A673 (cell line): ENCODE measurements around the gene MLLT6. TPM values are rescaled to one million over a fixed set of nuclear protein-coding genes. Genes with fewer than 3 reads are reported as not detected.
"Not testable (repeated sequence)": the region's sequence is repeated elsewhere in the genome, so short reads cannot be mapped to it uniquely, and the experiment has no call there.

Source experiments
- BruUV-seq: library from RNA; stranded (reverse); fragments of 400-500 nt; replicated peaks from 2 replicates; lab custom pipeline; 2021; lab: Mats Ljungman, UMichigan
- CTCF ChIA-PET: fragments of 300-600 bp; sonication (Branson Sonifier 250); formaldehyde crosslinking; loops from one replicate; lab custom pipeline; 2022; ENCODE audit warnings: antibody characterized with exemption; lab: Charles Lee
- POLR2A ChIA-PET: fragments of 300-600 bp; sonication (Branson Sonifier 250); formaldehyde crosslinking; loops from one replicate; lab custom pipeline; 2022; ENCODE audit warnings: antibody characterized with exemption; ENCODE audit not compliant: low non-redundant PET; lab: Charles Lee
- DNase-seq: peaks from one replicate; pipeline ENCODE4 v3.0.0-alpha.2; 2015; ENCODE audit warnings: low spot score
- H3K27ac ChIP-seq: fragments of 200-600 bp; sonication (generic); 2 replicates; pipeline ENCODE4 v1.5.1; 2016; ENCODE audit warnings: mixed run types, low read depth, mild to moderate bottlenecking, mixed read lengths, antibody characterized with exemption, low read length; ENCODE audit not compliant: poor library complexity, severe bottlenecking
- H3K27me3 ChIP-seq: fragments of 200-600 bp; sonication (generic); replicated peaks from 2 replicates; pipeline ENCODE4 v1.6.1; 2017; ENCODE audit warnings: mixed run types, low read depth, mild to moderate bottlenecking, mixed read lengths, antibody characterized with exemption, low read length; ENCODE audit not compliant: insufficient read depth, poor library complexity
- H3K36me3 ChIP-seq: fragments of 200-600 bp; sonication (generic); 2 replicates; pipeline ENCODE4 v1.6.1; 2016; ENCODE audit warnings: mixed run types, mild to moderate bottlenecking, mixed read lengths, antibody characterized with exemption, low read length; ENCODE audit not compliant: insufficient read depth, poor library complexity, severe bottlenecking
- H3K4me1 ChIP-seq: fragments of 200-600 bp; sonication (generic); 2 replicates; pipeline ENCODE4 v1.6.1; 2017; ENCODE audit warnings: mixed run types, mild to moderate bottlenecking, mixed read lengths, antibody characterized with exemption, low read length; ENCODE audit not compliant: insufficient read depth, poor library complexity, severe bottlenecking
- H3K4me3 ChIP-seq: fragments of 200-600 bp; sonication (generic); 2 replicates; pipeline ENCODE4 v1.5.1; 2016; ENCODE audit warnings: low read depth, mixed run types, mild to moderate bottlenecking, mixed read lengths, low read length; ENCODE audit not compliant: poor library complexity, severe bottlenecking
- H3K9me3 ChIP-seq: fragments of 200-600 bp; sonication (generic); 2 replicates; pipeline ENCODE4 v1.6.1; 2016; ENCODE audit warnings: mixed run types, low read depth, mild to moderate bottlenecking, mixed read lengths, antibody characterized with exemption, low read length; ENCODE audit not compliant: poor library complexity, severe bottlenecking
- CTCF ChIP-seq: fragments of 300-800, 200-600 bp; sonication (generic); conservative IDR thresholded peaks from 2 replicates; pipeline ENCODE4 v1.5.1; 2017; ENCODE audit warnings: low read depth, mild to moderate bottlenecking, antibody characterized with exemption, low read length, moderate library complexity, mixed read lengths
- EZH2 ChIP-seq: fragments of 200-600 bp; sonication (generic); IDR thresholded peaks from 2 replicates; pipeline ENCODE4 v1.6.1; 2017; ENCODE audit warnings: borderline replicate concordance, low read depth, mild to moderate bottlenecking, mixed read lengths, antibody characterized with exemption, low read length; ENCODE audit not compliant: poor library complexity, severe bottlenecking
- intact Hi-C: fragments of 100-400 bp; cut with micrococcal nuclease; formaldehyde crosslinking; loops from one replicate; pipeline ENCODE4 v1.10.0; 2022; ENCODE audit not compliant: unreplicated experiment
- total RNA-seq: library from RNA; stranded (reverse); gene quantifications from 2 replicates; pipeline ENCODE4 v1.2.3, GENCODE V29; 2021

MLLT6 gene
- total RNA-seq, 1 experiment from 2014 or later, result 41.4 TPM

DNA sequence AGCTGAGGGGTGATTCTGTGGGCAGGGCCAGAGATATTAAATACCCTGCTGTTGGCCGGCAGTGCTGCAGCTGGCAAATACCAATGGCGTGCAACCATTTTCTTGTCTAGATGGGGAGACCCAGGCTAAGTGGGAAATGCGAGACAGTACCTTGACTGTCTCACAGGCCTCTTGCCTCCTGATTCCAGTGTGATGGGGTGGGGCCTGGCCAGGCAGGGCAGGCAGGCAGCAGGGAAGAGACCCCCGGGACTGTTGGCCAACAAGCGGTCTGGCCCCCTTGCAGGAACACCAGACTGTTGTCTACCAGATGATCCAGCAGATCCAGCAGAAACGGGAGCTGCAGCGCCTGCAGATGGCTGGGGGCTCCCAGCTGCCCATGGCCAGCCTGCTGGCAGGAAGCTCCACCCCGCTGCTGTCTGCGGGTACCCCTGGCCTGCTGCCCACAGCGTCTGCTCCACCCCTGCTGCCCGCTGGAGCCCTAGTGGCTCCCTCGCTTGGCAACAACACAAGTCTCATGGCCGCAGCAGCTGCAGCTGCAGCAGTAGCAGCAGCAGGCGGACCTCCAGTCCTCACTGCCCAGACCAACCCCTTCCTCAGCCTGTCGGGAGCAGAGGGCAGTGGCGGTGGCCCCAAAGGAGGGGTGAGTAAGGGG is 19.4 kb downstream of the MLLT6 start:
- no peaks in the 10 kb centered on the region for H3K27me3 ChIP-seq
- H3K36me3 ChIP-seq, result no peaks in the 10 kb centered on the region
- H3K4me3 ChIP-seq, result no peak overlapping the region
- TF ChIP-seq CTCF (no peak), EZH2 (no peak)
- H3K9me3 ChIP-seq, result no peaks in the 10 kb centered on the region
- BruUV-seq, result no TSS peak
- no peak overlapping the region for H3K27ac ChIP-seq
- intact Hi-C loops, result no loop called here
- no peak for DNase-seq
- POLR2A ChIA-PET, result no interaction called here
- H3K4me1 ChIP-seq, result no peaks in the 10 kb centered on the region
- CTCF ChIA-PET, result no interaction called here

DNA sequence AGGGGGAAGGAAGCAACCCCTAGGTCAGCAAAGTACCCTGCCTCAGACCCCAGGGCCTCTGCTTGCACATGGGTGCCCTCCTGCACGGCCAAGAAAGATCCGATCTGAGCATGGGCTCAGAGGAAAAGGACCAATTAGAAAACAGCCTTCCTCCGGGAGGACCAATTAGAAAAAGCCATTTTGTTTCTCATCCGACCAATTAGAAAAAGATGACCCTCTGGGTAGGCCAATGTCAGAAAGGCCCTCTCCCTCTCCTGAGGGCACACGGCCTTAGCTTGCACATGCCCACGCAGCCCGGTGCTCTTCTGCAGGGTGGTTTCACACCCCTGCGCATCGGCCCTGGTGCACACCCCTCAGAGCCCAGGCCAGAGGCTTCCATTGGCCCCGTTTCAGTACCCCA is 20.0 kb downstream of the MLLT6 start:
- Histone ChIP-seq H3K27ac (no peak overlapping the region), H3K27me3 (no peaks in the 10 kb centered on the region), H3K36me3 (no peaks in the 10 kb centered on the region), H3K9me3 (no peaks in the 10 kb centered on the region), H3K4me1 (no peaks in the 10 kb centered on the region), H3K4me3 (no peak overlapping the region)
- DNase-seq, result no peak
- ChIA-PET CTCF (no interaction called here), POLR2A (no interaction called here)
- intact Hi-C loops, result no loop called here
- no peak for TF ChIP-seq EZH2
- TF ChIP-seq CTCF, result no peak
- no TSS peak for BruUV-seq

DNA sequence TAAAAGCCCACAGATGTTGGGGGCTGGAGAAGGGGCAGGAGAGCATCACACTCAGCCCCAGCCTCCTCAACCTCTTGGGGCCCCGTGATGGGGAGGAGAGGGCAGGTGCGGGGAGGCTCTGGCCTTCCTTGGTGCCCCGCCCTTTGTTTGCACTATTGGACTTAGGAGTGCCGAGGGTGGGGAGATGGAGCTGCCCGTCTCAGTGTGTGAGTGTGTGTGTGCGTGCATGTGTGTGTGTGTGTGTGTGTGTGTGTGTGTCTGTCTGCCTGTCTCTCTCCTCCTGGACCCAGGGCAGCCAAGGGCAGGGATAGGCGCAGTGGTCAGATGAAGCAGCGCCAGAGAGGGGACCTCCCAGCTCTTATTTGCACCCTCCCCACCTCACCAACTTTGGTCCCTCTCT is 21.1 kb downstream of the MLLT6 start:
- DNase-seq, BruUV-seq, H3K9me3 ChIP-seq, H3K27me3 ChIP-seq, intact Hi-C loops, CTCF ChIA-PET, POLR2A ChIA-PET, H3K4me3 ChIP-seq, H3K27ac ChIP-seq, H3K36me3 ChIP-seq, H3K4me1 ChIP-seq: not testable (repeated sequence)

DNA sequence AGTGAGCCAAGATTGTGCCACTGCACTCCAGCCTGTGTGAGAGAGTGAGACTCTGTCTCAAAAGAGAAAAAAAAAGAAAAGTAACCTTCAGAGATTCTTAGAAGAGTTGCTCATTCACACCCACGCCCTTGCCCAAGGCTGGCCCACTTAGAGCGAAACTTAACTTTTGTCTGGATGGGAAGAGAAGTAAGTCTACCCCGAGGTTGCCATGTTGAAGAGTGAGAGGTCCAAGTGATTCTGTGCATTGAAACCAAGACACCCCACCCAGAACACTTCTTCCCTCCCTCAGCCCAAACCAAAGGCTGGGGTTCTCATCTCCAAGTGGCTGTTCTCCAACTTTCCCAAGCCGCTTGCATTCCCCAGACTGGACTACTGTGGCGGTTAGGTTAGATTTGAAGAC is 22.7 kb downstream of the MLLT6 start:
- POLR2A ChIA-PET, result no interaction called here
- DNase-seq, result no peak
- Histone ChIP-seq H3K27ac (no peak overlapping the region), H3K27me3 (no peaks in the 10 kb centered on the region), H3K4me1 (no peaks in the 10 kb centered on the region), H3K36me3 (no peaks in the 10 kb centered on the region), H3K9me3 (no peaks in the 10 kb centered on the region), H3K4me3 (no peak overlapping the region)
- TSS peak; percentile 12 for BruUV-seq
- CTCF ChIA-PET, result no interaction called here
- no peak for TF ChIP-seq CTCF
- intact Hi-C loops, result no loop called here
